OCI-M2 (cell line): ENCODE measurements around the gene HSD3B1.
"Not testable (repeated sequence)": the region's sequence is repeated elsewhere in the genome, so short reads cannot be mapped to it uniquely, and the experiment has no call there.

Experiments
- DNase-seq: peaks from one replicate; lab custom pipeline; 2025; ENCODE audit not compliant: unreplicated experiment; lab: John Stamatoyannopoulos, UW

HSD3B1 gene

DNA sequence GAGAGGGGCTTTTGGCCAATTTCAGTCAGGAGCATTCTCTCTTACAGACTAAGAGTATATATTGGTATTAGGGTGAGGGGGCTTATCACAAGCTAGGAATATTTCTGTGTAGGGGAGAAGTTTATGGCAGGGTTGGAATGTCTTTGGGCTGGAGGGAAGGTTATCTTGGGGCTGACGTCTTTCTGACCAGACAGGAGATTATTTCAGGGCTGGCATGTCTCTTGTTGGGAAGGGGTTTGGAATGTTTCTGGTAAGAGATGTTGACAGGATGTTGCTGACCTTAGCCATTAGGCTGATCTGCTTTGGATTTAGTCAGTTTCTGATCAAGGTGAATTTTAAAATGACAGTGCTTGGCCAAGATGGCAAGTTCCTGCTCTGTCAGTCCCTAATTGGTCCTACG lies 17.8 kb upstream of the HSD3B1 start:
- DNase-seq, result no peak

DNA sequence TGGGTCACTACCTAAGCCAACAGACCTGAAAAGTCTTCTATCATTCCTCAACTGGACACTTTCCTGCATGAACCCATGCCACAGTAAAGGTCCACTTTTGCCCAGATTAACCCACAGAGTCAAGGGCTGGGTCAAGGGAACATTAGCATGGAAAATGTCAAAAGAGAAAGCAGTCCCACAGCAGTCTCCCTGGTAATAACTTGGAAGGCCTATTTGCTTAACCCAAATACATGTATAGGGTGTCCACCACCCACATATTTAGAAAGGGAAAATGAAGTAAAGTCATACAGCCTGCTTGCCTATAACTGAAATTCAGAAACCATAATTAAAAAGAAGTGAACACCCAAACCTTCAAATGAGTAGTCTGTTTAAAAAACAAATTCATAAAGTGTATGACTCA lies 16.1 kb upstream of the HSD3B1 start:
- DNase-seq, result no peak

DNA sequence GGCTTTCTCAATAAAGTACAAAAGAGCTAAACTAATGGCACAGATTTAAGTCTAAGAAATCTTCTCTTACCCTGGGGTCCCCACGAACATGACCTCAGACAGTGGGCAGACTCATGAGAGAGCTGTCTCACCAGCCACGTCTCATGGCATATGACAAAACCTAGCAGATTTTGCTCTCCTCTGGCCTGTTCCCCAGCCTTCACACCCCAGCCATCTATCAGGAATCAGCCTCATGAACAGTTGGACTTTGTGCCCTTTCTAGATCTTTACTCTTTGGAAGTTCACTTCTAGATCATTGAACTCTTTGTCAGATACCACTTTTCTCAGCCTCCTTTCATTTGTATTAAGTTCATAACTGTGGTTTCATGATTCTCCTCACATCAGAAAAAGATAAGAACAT lies 14.2 kb upstream of the HSD3B1 start:
- no peak for DNase-seq

DNA sequence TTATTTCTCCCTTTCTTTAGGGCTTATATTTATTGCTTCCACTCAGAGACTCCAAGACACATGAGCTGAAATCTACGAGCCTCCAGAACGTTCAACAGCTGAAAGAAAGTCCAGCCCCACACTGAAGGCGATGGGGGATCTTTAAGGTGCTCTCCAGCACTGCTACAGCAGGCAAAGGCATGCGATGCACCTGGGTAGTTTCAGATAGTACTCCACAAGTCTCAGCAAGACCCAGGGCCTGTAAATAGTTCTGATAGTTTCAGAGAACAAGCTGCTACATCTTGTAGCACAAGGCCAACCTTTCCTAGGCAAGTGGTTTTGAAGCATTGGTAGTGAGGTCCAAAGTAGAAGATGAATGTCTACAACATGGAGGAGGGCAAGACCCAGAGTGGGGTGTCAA lies 2.2 kb upstream of the HSD3B1 start:
- no peak for DNase-seq

DNA sequence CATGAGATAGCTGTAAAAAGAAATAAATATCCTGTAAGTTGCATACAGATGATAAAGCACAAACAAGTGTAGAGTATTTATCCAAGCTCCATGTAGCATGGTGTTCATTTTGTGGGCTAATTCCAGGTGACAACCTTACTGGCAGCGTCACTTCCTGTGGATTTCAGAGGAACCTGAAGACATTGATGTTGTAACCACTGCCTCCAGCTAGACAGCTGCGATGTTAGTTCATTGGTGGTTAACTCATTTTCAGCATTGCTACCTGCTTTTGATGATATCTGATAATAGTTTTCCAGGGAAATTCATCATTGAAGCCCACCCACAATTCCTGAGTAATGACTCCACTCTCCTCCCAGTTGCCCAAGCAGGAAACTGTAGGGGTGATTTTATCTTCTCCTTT lies 3.0 kb downstream of the HSD3B1 start:
- no peak for DNase-seq

DNA sequence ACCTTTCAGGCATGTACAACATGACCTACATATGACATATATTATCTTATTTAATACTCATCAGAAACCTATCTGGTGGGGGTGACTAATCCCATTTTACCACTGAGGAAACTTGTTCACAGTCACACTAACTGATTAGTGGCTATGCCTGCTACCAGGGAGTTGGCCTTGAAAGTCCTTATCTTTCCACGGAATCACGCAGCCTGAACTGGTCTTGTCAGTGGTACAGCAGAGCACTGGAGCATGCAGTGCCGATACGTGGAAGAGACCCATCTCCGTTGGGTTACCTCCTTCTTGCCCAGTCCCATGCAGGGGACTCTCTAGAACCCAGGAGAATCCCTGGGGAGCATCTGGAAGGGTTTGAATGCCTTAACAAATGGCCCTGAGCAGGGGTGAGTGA lies 8.2 kb downstream of the HSD3B1 start:
- DNase-seq, result no peak

DNA sequence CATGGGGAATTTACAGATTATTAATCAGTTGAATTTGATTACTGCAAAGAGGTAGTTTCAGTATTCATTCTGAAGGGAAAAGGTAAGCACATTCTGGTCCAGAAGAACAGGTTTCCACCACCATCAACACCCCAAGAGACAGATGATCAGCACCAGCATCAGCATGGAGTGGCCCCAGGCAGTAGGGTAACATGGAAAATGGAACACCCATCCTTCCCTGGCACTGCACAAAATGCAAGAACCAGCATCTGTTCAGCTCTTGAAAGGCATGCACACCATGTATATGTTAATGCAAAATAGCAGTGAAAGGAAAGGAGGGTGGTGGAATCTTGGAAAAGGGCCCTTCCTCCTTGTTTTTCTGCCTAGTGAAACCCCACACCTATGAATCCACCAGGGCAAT lies 9.2 kb downstream of the HSD3B1 start:
- DNase-seq, result no peak

DNA sequence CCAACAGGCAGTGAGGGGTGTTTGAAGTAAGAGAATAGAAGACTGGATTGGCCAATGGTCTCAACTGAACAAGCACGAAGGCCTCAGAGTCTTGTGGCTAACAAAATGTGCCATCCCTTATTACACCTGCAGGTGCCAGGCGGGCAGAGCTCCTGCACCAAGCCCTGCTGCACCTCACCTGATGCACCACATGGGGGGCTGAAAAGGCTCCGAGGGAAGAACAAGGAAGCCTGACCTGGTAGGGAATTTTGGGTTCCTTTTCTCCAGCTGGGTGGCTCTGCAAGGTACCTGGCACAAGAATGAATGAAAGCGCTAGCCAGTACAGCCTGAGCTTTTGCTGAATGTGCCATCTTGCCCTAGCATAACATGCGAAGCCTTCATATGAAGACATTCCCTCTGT lies 9.7 kb downstream of the HSD3B1 start:
- DNase-seq, result no peak

DNA sequence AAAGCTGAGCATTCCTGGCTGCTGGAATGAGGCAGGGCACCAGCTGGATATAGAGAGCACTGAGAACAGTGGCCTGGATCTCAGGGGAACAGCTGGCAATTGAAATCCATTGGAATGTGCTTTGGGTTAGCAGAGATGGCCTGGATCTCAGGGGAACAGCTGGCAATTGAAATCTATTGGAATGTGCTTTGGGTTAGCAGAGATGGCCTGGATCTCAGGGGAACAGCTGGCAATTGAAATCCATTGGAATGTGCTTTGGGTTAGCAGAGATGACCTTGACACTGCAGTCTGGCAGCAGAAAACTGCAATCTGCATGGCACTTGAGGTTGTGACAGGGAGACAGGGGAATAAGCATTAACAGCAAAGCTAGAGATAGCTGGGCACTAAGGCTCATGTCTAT lies 10.7 kb downstream of the HSD3B1 start:
- DNase-seq, result not testable (repeated sequence)

DNA sequence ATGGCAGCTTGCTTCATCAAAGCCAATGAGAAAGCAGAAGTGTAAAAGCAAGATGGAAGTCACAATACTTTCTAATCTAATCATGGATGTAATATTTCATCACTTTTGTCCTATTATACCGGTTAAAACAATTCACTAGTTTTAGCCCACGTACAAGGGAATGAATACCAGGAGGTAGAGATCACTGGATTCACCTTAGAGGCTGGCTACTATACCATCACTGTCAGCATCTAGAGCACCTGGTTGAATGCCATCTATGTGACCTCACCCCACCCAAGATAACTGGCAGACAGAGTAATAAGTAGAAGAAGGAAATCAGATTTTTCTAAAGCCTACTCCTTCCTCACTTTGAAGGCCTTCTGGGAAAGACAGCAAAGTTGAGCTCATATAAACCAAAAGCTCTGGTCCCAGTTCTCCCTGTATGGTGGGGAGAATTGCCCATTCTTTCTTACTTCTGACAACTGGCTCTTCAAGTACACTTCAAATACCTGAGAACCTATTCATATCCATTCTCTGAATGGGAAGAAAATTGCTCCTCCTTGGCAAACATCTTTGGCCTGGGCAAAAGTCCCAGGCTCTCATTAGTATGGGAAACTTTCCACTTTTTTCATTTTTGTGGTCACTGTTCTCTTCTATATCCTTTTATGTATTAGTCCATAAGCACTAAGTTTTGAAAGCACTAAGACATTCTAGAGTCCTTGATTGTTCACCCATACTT lies 24.8 kb downstream of the HSD3B1 start:
- DNase-seq, result no peak

DNA sequence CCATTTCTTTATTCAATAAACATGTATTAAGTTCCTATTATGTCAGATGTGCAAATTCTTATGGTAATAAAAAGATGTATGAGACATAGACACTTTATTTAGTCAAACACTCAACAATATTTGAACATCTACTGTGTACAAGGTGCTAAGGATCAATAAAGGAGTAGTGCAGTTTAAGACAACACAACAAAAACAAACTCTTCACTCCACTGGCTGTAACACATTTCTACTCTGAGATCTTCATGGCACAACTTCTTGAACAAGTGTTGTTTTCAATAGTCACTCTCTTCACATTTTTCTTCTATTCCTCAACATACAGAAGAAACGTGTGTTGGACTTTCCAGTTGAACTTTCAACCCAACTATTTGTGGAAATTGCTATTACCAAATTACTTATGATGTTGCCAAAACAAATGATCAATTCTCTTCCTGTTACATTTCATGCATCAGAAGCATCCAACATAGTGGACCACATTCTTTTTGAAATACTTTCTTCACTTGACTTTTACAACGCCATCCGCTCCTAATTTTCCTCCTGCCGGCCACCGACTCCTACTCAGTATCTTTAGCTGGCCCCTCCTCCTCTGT lies 25.4 kb downstream of the HSD3B1 start:
- no peak for DNase-seq

DNA sequence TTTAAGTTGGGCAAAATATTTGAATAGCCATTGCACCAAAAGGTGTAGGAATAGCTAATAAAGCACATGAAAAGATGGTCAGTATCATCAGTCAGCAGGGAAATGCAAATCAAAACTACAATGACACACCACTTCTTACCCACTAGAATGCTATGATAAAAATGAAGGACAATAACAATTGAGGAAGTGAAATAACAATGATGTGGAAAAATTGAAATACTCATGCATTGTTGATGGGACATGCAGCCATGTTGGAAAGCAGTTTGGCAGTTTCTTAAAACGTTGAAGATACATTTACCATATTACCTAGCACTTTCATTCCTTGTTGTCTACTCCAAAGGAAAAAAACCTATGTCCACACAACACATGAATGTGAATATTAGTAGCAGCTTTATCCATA lies 28.4 kb downstream of the HSD3B1 start:
- DNase-seq, result no peak

DNA sequence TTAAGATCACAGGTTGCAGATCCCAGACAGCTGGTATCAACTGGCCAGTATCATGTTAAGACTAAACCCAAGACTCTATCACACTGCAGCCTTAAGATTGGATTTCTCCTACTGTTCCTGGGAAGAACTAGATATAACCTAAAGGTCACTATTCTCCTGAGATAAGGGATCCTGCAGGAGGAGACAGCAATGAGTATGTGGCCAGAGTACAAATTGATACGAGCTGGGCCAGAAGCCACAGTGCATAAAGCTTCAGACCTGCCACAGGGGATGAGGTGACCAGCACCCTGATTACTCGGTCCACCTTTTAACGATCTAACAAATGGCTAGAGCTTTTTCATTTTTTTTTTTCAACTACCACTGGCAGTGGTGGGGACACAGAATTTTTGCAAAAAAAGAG lies 31.0 kb downstream of the HSD3B1 start:
- no peak for DNase-seq

DNA sequence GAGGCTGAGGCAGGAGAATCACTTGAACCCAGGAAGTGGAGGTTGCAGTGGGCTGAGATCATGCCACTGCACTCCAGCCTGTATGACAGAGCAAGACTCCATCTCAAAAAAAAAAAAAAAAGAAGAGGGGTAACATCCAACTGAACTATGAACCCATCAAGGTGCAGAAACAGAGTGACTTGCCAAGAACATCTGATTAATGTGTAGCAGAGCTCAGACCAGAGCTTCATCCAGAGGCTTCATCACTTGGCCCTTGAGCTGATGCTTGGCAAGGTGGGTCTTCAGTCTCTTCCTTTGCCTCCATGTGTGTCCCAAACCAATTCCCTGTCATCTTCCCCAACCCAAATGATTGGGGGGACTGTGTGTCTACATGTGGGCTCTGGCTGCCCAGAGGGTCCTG lies 32.6 kb downstream of the HSD3B1 start:
- DNase-seq, result no peak

DNA sequence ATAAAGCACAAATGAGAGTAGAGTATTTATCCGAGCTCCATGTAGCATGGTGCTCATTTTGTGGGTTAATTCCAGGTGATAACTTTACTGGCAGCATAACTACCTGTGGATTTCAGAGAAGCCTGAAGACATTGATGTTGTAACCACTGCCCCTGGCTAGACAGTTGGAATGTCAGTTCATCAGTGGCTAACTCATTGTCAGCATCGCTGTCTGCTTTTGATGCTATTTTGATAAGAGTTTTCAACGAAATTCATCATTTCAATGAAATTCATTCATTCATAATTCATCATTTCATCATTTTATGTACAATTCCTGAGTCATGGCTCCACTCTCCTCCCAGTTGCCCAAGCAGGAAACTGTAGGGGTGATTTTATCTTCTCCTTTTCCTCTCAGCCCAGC lies 34.4 kb downstream of the HSD3B1 start:
- no peak for DNase-seq

DNA sequence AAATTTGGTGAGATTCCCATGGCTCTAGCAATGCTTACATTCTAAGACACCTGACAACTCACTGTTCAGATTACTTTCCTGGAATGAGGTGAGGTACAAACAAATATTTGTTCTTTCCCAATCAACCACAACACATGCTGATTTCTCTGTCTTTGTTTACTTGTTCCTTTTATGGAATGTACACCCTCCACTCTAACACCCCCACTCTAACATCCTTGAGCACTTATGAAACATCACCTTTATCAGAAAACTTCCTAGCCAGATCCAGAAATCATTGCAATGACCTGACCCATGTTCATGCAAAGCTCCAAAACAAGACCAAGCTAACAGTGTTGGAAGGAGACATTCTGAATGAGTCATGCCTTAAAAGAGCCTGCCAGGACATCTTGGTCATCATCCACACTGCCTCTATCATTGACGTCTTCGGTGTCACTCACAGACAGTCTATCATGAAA lies 35.5 kb downstream of the HSD3B1 start:
- DNase-seq, result no peak

DNA sequence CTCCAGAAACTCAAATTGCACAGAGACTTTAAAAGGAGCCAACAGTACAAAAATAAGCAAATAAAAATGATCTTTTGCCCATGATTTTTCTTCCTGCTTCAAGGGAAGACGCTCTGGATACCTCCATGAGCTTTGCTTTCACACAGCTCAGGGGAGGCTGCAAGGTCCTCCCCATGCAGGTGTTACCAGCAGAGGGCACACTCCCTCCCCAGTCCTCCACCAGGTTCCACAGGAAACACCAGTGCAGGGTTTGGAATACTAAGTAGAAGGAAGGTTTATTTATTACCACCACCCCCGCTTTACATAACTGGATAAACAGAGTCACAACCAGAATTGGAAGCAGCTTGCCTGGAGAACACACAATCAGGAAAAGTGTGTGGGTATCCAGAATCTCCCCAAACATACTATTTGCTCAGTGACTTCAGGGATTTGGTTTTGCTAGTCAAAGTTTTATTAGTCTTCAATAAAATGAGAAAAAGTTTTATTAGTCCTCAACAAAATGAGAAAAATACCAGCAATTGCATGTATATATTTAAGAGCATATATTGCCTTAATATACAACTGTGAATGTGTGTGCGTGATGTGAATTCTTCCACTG lies 37.3 kb downstream of the HSD3B1 start:
- DNase-seq, result no peak

DNA sequence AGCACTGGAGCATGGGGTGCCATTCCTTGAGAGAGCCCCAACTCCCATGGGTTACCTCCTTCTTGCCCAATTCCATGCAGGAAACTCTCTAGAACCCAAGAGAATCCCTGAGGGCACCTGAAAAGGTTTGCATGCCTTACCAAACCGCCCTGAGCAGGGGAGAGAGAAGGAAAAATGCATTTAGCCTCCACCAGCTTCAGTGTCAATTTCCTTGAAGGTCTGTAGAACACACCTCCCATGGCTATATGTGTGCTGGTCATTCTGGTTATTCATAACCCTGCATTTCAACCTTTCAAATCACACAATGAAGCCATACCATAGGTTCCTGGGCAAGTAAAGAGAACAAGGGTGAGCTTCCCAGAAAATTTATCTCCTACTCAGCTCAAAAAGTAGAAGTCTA lies 39.6 kb downstream of the HSD3B1 start:
- no peak for DNase-seq

DNA sequence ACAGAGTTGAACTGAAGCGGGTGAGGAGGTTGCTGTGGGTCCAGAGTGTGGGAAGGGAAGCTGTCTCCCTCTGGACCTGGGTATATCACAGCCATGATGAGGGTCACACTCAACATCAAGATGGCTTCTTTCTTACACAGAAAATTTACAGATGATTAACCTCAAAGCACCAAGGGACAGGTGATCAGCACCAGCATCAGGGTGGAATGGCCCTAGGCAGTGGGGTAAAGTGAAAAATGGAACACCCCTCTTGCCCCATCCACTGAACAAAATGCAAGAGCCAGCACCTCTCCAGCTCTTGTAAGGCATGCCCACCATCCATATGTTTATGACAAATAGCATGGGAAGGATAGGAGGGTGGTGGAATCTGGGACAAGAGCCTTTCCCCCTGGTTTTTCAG lies 40.3 kb downstream of the HSD3B1 start:
- no peak for DNase-seq

DNA sequence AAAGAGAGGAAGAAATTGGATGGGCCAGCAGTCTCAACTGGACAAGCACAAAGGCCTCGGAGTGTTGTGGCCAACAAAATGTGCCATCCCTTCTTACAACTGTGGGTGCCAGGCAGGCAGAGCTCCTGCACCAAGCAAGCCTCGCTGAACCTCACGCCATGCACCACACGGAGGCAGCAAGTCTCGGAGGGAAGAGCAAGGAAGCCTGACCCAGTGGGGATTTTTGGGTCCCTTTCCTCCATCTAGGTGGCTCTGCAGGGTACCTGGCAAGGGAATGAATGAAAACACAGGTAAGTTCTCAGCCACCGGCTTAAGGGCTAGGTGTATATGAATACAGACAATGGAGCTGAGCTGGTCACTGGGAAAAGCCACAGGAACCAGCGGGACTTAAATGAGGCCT lies 40.8 kb downstream of the HSD3B1 start:
- no peak for DNase-seq

DNA sequence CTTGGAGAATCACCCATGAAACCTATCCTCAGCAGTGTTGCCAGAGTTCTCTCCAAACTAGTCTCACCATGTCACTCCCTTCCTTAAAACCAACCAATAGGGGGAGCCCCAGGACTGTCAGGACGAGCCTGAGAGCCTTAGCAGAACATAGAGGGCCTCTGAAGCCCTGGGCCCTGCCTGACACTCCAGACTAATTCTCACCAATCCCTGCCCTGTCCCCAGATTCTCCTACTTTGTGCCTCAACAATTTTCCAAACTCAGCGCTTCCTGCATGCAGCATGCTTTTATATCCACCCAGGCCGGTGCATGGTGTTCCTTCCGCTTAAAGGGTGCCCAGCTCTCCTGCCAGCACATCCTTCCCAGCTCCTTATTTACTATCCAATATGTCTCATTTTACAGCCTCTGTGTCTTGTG lies 42.7 kb downstream of the HSD3B1 start:
- DNase-seq, result no peak

DNA sequence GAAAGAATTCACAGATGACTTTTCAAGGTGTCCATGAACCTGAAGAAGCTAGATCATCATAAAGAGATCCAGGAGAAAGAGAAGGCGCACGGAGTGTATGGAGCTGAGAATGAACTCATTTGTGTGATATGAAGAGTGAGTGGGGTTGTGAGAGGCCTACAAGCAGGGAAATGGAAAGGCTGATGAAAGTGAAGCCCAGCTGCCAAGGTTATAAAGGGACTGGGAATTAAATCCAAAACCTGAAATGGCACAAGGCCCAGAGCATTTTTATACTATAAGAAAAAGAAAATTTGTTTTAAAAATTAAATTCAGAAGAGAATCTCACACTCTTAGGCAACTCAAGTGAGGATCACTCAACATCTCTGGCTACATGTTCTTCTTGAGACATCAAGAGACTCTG lies 43.4 kb downstream of the HSD3B1 start:
- DNase-seq, result no peak

DNA sequence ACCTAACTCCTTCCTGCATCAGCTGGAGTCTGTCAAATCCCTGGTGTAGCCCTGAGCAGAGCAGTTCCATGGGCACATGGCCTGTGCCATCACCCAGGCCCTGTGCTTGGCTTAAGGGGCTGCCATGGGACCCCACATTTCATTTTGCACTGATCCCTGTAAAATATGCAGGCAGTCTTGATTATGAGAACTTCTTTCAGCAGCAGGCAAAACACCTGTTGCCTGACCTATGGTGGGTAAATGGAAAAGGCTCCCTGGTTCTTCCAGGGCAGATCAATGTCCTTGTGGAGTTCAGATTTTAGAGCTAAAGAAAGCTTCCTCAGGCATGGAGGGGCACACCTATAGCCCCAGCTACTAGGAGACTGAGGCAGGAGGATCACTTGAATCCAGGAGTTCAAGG lies 44.2 kb downstream of the HSD3B1 start:
- no peak for DNase-seq
